HG03066 (cell line): ENCODE measurements around the gene C1QTNF3.
"Not testable (repeated sequence)": the region's sequence is repeated elsewhere in the genome, so short reads cannot be mapped to it uniquely, and the experiment has no call there.

Source experiments
- ATAC-seq: cut with Tn5 transposase; IDR thresholded peaks from one replicate; pipeline ENCODE4 v1.9.1; 2021; ENCODE audit warnings: low read depth; ENCODE audit not compliant: unreplicated experiment

Gene C1QTNF3

DNA sequence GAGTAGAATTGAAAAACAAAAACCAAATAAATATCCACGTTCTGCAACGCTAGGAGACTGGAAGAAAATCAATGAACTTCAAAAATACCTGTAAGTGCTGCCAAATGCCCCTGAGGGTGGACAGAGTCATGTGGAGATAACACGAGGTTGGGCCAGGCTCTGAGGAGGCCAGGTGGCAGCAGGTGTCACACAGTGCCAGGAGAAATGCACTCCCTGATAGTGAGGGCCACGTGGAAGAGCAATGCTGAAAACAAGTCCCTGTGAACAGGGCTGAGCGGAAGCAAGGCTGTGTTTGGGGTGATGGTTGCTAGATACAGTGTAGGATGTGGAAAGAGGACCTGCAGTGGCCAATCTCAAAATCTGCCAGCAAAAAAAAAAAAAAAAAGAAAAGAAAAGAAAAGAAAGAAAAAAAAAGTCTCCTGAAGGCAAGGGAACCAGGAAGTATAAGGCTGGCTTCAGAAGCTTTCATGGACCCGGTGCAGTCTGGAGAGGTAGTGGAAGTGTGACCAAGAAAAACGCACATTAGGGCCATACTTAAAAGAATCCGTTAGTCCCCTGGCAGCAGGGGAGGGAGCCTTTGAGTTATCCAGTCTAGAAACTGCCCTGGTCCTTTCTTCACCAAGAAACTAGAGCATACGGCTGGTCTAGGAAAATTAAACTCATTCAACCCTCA, 16.8 kb downstream of the C1QTNF3 start:
- no peak for ATAC-seq

DNA sequence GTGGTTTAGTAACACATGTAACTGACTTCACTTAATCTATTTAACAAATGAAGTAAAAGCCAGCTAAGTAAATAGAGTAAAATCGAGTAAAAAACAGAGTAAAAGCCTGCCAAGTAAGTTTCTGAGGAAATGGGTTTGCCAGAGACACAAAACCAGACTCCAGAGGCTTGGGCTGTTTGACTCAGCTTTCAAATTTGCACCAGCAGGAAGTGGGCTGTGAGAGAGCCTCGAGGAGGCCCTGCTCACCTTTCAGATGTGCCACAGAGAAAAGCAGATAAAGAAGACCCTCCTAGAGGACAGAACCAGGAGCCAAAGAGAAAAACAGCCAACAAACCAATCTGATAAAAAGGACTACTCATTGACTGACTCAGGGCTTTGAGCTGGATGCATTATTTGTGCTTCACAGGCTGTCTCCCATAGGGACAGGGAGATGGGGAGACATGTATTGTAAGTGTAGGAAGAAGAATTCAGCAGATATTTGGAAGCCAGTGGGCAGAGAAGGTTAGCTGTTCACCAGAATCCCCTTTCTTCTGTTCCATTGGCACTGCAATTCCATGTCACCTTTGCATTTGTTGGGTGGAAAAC, 20.8 kb downstream of the C1QTNF3 start:
- ATAC-seq: no peak

DNA sequence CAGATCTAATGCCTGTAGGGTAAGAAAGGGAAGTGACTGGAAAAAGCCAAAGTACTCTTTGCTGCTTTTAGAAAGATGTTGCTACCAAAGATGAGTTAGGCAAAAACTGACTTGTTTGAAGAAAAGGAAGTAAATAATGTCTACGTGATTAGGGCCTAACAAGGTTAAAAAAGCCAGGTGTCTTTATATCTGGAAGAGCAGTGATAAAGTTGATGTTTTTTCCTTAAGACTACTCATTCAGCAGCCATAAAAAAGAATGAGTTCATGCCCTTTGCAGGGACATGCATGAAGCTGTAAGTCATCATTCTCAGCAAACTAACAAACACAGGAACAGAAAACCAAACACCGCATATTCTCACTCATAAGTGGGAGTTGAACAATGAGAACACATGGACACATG, 21.7 kb downstream of the C1QTNF3 start:
- no peak for ATAC-seq

DNA sequence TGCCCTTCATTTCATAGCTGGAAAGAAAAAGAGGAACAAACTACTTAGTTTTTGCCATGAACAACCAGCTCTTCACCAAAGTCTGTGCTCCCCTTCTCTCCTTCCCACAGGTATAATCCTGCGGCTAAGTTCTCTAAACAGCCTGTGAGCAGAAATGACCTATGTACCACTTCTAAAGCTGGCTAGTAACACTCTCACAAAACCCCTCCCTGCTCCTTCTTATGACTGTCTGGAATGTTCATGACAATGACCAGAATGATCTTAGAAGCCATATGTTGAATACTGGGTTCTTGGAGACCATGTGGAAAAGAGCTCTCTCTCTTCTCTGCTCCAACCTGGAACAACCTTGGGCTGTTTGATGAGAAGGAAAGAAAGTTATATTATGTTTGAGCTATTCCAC, 22.3 kb downstream of the C1QTNF3 start:
- ATAC-seq: no peak

DNA sequence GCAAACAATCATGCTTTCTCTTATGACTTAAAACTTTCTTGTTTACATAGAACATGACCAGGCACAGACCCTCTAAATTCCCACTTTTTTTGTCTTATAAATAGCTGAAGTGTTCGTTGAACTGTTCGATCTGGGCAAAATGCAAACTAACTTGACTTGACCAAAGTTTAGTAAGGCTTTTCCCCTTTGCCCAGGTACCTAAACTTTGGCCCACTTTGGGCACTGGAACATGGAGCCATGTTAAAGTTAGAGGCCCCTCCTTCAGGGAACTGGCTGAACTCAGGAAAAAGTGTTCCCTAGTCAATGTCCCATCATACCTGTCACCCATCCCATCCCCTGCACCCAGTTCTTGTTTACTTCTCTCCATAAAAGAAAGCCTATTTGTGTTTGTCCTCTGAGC, 25.8 kb downstream of the C1QTNF3 start:
- no peak for ATAC-seq

DNA sequence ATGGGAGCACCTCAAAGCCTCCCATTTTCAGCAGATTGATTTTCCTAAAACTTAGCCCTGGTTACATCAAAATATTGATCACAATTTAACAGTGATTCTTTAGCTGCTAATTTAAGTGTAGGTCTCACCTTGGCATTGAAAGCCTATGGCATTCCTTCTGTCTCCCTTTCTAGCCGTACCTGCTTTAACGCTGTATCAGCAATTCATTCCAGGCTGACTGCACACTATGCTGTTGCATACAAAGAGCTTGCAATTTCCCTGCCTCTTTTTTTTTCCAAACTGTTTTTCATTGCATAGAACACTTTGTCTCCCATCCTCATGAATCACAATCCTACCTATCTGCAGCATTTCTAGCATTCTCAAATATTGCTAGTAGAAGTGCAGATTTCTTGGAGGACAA, 26.3 kb downstream of the C1QTNF3 start:
- no peak for ATAC-seq

DNA sequence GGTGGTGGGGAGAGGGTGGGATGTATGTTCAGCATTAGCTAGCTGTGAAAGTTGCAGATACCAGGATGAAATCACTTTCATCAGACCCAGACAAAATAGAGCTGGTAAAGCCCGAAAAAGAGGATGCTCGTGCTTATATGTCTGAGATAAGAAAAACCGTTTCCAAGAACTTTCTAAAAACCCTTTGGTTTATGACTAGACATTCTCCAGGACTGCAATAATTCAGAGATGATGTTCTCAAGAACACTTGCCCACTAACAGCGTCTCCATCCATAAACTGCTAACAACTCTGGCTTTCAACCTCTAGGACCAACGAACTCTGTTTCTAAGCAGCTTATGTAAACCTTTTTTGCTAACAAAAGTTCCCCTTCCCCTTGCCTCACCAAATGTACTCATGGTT, 26.8 kb downstream of the C1QTNF3 start:
- ATAC-seq: no peak

DNA sequence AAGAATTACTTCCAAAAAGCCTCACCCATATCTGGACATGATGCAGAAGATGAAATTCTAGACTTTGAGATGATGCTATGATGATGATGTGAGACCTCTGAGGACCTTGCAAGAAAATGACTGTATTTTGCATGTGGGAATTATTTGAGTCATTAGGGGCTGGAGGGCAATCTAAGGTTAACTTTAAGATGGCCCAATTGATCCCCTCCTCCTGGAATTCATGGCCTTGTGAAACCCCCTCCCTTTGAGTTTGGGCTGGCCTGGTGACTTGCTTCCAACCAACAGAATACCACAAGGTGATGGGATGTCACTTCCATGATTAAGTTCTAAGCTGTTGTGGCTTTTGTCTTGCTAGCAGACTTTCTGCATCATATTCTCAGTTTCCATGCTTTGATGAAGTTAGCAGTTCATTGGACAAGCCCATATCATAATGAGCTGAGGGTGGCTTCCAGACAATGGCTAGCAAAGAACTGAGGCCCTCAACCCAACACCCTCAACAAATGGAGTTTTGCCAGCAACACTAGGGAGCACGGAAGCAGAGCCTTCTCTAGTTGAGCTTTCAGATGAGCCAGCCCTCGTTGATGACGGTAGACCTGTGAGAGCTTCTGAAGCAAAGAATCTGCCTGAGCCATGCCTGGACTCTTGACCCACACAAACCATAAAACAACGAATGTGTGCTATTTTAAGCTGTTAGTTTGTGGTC, 27.7 kb downstream of the C1QTNF3 start:
- ATAC-seq: no peak

DNA sequence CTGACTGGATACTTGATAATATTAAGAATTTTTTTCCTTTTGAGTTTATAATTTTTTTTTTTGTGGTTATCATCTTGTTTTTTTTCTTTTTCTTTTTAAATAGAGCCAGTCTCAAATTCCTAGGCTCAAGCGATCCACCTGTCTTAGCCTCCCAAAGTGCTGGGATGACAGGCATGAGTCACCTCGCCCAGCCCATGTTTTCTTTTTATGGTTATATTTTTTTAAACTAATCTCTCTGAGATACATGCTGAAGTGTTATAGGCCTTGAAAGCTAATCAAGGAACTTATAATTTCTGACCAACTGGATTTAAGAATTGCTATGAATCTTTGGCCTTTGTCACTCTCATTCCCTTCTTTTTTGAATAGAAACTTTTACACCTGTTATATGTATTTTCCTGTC, 28.4 kb downstream of the C1QTNF3 start:
- ATAC-seq: no peak

DNA sequence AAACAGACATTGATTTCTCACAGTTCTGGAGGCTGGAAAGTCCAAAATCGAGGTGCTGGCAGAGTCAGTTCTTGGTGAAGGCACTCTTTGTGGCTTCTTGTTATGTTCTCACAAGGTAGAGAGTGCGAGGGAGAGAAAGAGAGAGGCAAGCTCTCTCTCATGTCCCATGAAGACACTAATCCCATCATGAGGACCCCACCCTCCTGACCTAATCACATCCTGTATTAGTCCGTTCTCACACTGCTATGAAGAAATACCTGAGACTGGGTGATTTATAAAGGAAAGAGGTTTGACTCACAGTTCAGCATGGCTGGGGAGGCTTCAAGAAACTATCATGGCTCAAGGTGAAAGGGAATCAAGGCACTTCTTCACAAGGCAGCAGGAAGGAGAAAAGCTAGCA, 29.5 kb downstream of the C1QTNF3 start:
- no peak for ATAC-seq

DNA sequence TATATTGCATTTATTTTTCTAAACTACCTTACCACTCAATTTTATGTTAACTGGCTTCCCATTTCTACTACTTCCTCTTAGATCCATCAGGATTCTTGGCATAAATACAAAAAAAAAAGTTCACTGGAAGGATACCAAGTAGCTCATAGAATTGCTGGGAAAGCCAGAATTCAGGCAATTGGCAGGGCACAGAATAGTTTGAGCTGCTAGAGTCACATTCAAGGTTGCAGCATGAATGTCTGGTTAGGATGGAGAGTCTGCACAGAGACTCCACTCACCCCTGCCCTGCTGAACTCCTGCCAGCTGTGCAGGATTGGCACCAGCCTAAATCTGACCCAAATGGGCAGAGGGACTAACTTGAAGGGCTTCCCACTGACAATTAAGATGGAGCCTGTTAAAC, 30.2 kb downstream of the C1QTNF3 start:
- ATAC-seq: no peak

DNA sequence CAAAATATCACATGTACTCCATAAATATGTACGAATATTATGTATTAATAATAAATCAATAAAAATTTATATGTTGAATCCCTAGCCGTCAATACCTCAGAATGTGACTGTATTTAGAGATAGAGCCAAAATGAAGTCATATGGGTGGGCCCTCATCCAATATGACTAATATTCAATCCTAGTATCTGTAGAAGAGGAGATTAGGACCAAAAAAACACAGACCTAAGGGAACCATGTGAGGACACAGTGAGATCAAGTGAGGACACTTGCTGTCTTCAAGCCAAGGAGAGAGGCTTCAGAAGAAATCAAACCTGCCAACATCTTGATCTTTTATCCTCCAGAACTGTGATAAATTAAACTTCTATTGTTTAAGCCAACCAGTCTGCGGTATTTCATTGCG, 31.5 kb downstream of the C1QTNF3 start:
- no peak for ATAC-seq

DNA sequence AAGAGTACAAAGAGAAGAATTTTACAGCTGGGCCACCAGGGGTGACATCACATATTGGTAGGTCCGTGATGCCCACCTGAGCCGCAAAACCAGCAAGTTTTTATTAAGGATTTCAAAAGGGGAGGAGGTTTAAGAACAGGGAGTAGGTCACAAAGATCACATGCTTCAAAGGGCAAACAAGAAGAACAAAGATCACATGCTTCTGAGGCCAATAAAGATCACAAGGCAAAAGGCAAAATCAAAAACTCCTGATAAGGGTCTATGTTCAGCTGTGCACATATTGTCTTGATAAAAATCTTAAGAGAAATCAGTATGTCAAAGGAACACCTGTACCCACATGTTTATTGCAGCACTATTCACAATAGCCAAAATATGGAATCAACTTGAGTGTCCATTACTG, 32.9 kb downstream of the C1QTNF3 start:
- not testable (repeated sequence) for ATAC-seq

DNA sequence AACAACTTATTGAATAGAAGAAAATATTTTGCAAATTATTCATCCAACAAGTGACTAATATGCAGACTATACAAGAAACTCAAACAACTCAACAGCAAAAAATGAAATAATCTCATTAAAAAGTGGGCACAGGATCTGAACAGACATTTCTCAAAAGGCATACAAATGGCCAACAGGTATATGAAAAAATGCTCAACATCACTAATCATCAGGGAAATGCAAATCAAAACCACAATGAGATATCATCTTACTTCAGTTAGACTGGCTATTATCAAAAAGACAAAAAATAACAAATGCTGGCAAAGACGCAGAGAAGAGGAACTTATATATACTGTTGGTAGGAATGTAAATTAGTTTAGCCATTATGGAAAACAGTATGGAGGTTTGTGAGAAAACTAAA, 33.4 kb downstream of the C1QTNF3 start:
- no peak for ATAC-seq

DNA sequence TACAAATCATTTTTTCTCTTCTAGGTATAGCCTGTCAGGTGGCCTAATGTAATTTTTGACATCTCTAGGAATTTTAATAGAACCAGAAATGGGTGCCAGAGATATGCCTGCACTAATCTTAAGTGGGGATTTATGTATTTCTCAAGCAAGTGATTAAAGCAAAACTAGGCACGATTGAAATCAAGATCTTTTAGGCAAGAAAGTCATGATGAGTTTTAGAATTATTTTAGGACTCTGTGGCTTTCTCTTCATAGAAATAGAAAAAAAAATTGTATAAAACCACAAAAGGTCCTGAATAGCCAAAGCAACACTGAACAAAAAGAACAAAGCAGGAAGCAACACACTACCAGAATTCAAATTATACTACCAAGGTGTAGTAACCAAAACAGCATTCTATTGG, 34.2 kb downstream of the C1QTNF3 start:
- no peak for ATAC-seq

DNA sequence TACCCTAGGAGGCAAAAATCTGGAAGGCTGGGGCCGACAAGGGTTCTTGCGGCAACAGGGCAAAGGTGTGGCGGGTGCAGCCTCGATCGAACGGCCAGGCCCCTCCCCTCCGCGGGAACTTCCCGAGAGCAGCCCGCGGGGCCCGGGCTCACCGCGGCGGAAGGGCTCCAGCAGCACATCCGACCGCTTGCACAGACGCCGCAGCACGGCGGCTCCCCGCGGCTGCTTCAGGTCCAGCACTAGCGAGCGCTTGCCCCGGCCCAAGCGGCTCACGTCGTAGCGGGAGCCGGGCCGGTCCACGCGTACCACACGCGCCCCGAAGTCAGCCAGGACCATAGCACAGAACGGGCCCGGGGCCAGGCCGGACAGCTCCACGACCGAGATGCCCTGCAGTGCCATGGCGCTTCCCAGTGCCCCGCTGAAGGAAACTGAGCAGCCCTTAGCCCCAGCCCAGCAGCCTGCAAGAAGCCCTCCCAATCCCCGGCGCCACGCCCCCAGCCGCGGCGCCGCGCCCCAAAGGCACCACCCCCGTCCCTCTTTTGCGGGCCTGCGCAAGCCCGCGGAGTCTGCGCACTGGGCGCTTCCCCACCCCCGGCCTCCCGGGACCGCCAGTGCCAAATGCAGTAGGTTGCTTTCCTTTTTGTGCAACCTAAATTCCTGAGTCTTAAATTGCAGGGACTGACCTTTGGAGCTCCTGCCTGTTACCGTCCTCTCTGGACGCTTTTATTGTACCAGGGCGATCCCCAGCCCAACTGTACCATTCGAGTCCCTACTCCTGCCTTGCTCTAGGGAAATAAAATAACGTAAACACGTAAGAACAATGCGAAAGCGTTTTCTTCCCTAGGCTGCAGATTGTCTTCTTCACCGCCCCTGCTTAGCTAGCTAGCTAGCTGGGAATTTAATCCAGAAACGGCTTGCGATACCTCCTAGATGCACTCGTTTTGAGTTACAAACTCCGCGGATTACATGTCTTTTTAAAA, 35.1 kb downstream of the C1QTNF3 start, which contains the start of gene AMACR:
Gene AMACR, minus strand, starts transcription at position 430 of the 980 bp plus-strand sequence. Its CDS starts 31 bp downstream, at position 399.
- peak; percentile 92 for ATAC-seq

DNA sequence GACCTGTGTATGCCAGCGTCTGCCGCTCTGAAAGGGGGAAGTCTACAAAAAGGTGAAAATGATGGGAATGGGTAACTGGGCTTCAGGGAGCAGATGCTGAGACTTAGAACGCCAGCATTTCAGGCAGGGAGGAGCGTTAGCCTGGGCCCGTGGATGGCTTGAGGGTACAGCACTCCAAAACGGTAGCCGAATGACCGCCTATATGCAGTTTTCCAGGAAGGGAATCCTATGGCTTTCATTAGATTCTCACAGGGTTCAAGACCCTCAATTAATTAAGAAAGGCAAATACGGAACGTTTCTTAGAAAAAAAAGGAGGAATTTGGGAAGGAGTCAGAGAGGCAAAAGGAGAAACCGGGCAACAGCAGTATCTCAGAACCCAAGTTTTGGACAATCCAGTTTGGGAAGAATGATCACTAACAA, 35.8 kb downstream of the C1QTNF3 start:
- no peak for ATAC-seq

DNA sequence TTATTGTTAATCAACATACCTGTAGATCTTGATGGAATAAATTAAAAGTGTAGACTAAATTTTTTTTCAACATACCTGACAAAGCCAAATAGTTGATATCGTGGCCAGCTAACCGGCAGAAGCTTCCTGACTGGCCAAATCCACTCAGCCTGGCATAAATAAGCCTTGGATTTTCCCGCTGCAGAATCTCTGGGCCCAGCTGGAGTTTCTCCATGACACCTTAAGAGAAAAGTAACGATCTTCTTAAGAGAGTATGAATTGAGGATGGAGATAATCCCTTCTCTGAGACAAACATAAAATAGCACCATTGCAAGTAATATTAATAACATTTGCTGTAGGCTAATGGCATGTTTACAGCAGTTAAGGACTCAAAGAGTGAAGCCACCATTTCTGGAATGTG, 37.3 kb downstream of the C1QTNF3 start:
- no peak for ATAC-seq

DNA sequence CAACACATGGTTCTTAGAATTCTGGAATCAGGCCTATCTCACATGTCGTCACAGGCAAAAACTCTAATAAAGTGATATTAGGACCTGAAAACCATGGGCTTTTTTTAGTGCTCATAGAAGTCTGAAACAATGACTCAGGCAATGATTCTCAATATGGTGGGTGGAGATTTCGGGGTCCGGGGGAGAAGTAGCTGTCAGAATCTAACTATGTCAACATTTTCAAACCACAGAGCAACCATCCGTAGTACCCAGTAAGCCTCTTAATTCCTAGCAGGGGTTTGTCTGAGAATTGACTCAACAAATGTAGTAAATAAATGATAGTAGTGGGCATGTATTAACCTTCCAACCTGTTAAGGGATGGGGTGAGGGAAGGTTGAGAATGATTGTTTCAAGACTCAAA, 37.8 kb downstream of the C1QTNF3 start:
- ATAC-seq: no peak

DNA sequence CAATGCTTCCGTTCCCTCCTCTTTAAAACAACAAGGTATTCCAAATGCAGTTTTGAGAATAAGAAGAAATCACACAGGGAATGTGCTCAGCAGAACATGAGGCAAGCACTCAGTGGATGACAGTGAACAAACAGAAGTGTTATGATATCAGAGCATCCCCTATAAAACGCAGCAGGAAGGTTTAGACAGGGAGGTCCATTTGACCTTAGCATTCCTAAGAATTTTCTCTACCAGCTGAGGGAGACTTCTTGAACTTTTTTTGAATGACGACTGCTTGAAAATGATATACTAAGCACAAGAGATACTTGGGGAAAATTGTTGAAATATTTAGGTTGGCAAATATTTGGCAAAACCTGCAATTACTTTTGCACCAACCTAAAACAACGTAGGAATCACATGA, 39.1 kb downstream of the C1QTNF3 start:
- no peak for ATAC-seq
